Measurements from ENCODE around the gene RPGRIP1L.

Gene RPGRIP1L

DNA sequence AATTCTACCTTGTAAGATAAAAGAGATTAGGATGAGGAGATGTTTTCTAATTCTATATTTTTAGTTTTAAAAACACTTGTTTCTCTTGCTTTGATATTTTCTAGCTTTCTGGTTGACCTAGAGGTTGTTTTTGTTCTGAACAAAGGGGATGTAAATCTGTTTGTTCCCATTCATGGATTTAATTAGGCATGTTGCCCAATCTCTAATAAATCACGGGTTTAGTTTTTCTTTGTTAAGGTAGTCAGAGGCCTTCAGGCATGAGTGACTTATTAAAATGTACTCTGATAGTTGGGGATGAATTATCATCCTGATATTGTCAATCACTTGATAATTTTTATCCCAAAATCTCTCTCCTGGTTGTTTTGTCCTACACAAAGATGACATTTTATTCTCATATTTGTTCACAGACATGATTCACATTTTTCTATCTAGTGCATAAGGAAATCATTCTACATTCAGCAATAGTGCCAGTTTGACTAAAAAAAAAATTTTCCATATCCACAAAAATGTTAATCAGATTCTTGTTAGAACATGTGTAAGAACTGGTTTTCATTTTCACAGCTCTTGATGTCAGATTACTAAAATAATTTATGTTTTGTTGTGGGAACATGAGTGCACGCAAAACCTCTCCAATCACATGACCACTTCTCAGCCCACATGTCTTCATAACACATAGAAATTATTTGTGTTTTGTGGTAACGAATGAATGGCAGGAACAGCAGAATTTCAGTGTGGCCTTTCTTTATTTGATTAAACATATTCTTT lies 105.0 kb downstream of the RPGRIP1L start:
- no peak for DNase-seq

DNA sequence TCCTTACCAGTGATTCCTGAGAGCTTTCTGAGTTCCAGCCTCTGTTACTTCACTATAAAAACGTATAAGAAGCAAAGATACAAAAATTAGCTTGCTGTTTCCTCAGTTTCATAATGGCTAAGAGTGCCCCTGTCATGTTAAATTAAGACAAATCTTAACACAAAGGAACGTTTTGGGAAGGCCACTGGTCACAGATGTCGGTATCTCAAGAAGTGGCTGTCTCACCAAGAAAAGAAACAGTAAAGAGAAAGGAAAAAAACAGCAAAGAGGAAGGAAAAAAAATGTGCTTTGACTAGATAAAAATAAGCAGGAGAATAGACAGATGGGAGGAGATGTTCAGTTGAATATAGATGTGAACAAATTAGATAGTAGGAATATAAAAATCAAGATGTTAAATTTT lies 105.9 kb downstream of the RPGRIP1L start:
- DNase-seq = no peak

DNA sequence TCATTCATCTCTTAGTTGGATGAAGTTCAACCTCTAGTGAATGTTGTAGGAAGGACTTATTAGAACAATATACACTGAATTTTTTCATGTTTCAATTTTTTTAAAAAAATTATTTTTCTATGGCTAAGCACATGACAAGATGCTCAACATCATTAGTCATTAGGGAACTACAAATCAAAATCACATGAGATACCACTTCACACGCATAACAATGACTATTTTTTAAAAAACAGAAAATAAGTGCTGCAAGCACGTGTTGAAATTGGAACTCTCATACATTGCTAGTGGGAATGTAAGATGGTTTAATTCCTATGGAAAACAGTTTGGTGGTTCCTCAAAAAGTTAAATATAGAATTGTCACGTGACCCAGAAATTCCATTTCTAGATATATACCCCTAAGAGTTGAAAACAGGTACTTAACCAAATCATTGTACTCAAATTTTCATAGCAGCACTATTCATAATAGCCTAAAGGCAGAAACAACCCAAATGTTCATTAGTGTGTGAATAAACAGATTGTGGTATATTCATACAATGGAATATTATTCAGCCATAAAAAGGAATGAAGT lies 115.5 kb downstream of the RPGRIP1L start:
- no peak for DNase-seq

DNA sequence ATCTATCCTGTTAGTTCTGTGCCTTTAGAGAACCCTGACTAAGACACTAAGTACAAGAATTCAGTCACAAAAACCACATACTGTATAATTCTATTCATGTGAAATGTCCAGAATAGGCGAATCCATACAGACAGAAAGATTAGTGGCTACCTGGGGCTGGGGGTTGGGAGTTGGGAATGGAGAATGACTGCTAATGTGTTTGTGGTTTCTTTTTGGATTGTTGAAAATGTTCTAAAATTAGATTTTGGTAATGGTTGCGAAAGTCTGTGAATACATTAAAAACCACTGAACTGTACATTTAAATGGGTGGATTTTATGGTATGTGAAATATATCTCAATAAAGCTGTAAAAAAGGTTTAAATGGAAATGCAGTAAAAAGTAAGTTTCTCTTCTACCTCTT lies 120.3 kb downstream of the RPGRIP1L start:
- no peak for DNase-seq

DNA sequence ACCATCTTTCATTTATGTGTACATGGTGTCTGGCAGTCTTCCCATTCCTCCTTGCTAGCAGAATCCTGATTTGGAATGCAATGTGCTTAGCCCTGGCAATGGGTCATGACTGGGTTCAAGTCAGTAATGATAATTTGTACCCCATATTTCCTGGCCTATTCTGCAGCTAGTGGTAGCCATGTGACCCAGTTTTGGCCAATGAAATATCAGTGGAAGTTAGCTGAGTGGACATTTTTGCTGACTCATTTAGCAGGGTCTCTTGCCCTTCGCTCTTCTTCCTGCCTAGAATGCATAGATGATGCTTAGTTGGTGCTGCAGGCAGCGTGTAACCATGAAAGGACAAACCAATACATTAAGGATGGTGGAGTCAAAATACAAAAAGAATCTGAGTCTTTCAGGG lies 121.9 kb downstream of the RPGRIP1L start:
- DNase-seq = no peak

DNA sequence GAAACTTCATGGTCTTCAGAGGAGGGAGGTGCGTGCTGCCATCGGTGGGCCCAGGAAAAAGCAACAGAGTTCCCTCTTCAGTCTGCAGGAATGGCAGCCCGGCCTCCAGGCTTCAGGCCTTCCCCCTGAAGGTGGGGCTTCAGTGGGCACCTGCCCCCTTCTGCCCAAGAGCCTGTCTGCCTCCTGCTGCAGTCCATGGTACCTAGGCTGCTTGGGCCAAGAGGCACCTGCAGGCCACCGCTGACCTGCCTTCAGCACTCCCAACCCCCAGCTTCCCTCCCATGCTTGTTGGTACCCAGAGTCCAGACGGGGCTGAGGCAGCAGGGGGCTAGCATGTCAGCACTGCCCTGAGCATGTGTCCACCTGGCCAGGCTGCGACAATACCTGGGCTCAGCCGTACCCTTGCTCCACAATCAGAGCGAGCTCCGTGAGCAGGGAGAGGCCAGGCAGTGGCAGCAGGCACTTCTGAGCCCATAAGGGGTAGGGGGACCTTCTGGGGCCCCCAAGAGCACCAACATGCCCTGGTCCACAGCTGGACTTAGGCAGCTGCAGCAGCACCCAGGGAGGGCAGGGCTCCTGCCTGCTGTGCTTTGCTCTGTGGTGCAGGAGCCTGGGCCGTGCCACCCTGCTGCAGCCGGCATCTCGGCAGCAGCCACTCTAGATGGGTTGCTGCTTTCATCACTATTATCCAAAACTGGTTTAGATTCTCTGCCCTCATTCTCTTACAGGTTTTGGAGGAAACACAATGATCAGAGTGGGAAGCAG lies 123.4 kb downstream of the RPGRIP1L start:
- no peak for DNase-seq

DNA sequence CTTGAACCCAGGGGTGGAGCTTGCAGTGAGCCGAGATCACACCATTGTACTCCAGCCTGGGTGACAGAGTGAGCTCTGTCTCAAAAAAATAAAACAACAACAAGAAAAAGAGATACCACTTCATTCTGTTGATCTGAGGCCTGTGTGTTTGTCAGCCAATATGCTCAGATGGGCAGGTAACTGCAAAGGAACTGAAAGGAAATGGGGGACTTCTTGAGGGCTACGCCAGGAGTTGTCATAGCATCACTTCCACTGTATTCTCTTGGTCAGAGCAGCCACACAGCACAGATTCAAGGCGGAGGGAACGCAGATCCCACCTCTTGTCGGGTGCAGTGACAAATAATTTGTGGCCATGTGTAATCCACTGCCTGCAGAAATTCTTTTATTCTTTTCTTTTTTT lies 126.8 kb downstream of the RPGRIP1L start:
- DNase-seq = no peak

DNA sequence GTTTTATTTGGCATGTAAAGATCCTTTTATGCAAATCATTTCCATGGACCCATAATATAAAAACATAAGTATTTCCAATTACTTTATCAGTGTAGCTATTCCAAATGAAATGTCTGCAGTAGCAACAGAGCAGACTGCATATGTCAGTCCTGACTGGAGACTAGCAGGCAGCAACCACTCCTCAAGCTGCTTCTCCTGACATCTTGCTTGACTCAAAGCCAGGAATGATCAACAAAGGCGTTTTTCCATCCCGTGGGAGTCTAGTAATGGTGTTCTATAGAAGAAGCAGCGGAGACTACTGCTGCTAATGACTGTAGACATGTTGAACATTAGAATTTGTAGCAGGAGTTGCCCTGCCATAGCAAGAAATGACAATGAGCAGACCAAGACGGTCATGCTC lies 127.4 kb downstream of the RPGRIP1L start:
- DNase-seq = no peak

DNA sequence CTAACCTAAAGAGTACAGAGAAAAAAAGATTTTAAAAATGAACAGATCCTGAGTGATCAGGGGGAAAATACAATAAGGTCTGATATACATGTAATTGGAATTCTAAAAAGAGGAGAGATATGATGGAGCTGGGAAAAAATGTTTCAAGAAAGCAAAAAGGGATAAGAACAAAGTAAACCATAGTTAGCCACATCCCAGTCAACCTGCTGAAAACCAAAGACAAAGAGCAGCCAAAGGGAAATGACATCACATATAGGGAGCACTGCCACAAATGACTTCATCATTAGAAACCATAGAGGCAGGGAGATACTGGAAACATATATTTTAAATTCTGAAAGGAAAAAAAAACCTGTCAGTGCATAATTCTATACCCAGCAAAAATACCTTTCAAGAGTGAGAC lies 131.9 kb downstream of the RPGRIP1L start:
- no peak for DNase-seq

DNA sequence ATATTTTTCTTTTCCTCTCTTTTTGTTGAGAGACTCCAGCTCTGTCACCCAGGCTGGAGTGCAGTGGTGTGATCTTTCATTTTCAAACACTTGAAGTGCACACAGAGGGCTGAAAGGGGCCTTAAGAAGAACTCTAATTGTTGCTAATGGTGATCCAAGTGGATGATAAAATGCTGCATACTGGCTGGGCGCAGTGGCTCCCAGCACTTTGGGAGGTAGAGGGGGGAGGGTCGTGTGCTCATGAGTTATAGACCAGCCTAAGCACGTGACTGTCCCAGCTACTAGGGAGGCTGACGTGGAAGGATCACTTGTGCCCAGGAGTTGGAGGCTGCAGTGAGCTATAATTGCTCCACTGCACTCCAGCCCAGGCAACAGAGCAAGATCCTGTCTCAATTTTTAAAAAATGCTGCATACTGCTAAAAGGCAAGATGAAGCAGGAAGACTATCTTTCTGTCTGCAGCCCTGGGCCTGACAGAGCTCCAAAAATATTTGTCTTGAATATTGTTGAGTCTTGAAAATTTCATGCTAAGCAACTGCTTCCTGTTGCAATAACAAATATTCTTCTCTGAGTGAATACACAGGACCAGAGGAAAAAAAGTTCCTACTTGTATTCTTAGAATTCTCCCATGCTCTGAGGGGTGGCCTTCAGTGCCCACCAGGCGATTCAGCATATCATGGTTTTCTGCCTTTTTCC lies 137.0 kb downstream of the RPGRIP1L start:
- no peak for DNase-seq

DNA sequence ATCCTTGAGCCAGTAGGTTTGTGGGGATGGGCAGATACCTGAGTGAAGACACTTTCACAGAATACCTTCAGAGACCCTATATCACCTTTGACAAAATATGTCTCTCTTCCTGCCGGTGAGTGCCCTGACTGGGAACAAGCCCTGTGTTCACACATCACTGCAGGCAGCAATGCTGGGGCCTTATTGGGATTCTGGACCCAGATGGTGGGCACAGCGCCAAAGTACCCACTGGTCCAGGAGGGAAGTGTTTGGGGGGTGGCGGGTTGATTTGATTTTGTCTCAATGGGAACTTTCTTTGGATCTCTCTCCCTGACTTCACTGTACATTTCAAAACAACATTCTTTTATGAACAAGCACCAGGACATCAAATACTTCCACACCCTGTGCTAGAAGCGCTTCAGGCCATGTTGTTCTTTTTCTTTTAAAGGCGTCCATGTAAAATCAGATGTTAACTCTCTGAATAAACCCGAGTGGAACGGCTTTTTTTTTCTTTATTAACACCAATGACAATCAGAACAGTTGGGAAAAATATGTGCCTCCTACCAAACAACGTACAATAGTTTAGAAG lies 138.3 kb downstream of the RPGRIP1L start:
- no peak for DNase-seq

DNA sequence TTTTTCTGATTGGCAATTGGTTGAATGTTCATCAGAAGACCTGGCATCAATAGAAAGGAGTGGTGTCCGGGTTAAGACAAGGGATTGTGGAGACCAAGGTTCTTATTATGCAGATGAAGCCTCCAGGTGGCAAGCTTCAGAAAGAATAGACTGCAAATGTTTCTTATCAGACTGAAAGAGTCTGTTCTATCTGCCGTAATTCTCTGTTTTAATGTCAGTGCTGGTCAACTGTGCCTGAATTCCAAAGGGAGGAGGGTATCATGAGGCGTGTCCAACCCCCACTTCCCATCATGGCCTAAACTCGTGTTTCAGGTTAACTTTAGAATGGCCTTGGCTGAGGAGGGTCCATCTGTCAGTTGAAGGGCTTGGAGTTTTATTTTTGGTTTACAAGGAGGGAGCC lies 140.2 kb downstream of the RPGRIP1L start:
- DNase-seq = no peak

DNA sequence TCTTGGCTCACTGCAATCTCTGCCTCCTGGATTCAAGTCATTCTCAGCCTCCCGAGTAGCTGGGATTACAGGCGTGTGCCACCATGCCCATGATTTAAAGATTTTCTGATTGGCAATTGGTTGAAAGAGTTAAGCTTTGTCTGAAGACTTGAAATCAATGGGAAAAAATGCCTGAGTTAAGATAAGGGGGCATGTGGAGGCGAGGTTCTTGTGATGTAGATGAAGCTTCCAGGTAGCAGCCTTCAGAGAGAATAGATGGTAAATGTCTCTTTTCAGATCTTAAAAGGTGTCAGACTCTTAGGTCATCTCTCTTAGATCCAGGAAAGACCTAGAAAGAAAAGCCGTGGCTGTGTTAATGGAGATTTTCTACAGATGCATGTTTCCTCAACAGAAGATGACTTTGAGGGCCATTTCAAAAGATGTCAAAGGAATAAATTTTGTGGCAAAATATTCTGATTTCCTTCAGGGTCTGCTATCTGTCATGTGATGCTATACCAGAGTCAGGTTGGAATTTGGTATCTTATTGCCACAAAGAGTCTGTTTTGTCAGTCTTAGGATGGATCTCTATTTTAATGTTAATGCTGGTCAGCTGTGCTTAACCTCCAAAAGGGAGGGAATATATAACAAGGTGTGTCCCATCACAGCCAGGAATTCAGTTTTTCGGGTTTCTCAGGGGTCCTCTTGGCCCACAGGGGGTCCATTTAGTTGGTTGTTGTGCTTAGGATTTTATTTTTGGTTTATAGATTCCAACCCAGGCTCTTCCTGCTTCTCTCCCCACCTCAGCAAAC lies 142.4 kb downstream of the RPGRIP1L start:
- no peak for DNase-seq

DNA sequence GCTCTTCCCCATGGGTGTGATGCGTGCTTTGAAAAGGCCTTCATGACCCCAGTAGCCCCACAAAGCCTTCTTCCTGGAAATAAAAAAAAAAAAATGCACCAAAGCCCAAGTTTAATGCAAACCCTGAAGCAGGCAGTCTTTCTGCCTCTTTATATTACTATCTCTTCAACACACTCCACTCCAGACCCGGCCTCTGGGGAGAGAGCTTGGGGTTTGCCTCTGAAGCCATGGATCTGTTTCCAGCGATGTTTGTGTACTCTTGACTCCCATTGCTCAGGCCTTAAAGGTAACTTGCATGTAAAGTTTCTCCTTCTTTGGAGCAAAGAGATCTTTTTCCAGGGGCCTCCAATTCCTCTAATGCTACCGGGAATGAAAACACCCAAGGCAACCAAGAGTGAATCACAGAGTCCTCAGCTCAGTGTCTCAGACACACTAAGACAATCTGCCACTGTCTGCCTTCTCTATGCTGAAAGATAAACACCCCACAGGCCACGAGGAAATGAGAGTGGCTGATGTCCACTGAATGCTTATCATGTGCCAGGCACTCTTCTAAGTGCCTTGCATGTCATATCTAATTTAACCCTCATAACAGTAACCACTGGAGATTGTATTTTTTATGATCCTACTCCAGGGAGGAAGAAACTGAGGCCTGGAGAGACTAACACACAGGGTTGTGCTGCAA lies 144.2 kb downstream of the RPGRIP1L start:
- no peak for DNase-seq

DNA sequence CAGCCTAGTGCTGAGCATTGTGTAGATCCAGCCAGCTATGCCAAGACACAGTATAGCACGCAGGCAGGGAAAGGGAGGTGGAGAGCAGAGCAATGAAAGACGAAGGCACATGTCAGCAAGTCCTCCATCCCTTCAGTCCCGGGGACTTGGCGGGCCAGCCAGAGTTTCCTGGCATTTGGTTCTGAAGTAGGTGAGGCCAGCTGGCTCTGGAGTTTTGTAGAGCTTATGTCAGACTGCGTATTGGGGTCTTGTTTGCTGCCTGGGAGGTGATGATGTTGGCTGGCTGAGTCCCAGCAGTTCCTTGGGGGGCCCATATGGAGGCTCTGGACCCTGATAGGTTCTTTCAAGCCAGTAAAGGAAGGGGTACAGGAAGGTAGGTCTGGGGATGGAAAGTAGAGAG lies 144.9 kb downstream of the RPGRIP1L start:
- DNase-seq = no peak

DNA sequence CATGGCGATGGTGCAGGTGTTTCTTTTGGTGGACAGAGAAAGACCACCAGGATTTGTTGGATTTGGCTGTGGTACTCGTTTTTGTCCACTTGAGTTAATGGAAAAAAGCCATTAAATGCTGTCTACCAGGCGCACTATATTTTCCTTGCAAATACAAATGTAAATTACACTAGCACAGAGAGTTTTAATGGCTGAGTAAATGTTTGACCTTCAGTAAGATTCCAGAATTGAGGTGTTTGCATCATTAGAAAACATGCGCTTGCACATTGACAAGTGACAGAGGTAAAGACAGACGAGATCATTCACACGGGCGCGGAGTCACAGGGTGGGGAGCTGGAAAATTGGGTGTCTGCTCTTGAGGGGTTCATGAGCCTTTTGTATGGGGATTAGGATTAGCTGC lies 147.1 kb downstream of the RPGRIP1L start:
- DNase-seq = no peak

DNA sequence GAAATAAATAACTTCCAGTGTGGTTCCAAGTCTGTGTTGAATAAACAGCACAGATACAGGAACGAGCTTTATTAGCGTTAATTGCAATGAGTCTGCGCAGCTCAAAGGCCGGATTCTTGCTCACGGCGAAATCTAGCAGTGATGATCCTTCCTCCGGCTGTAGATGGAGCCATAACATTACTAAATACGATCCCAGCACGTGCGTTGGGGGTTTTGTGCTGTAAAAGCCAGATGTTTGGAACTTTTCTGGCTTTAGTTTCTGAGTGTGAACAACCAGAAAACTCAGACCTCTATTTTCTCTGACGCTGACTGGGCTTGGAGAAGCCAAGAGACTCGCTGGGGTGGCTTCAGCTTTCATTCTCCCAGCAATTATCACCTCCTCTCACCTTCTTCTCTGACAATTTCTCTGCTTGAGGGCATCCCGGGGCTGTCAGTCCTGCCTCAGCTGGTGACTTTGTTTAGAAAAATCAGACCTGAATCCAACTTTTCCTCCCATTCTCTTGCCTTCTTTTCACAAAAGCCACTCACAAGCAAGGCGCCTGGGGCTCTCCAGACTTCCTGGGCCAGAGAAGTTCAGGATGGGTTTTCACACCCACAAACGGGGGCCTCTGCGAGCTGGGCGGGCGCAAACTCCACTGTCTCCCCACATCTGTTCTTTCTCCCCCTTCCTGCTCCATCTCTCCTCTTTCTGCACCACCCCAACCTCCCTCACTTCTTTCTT lies 153.5 kb downstream of the RPGRIP1L start:
- DNase-seq = peak; percentile 78

Data from EL (cell line).